H1 (cell line): Measurements from ENCODE around the gene RIGI. TPM values are rescaled to one million over a fixed set of nuclear protein-coding genes. Genes with fewer than 3 reads are reported as not detected.

Experiments
- CHD1 ChIP-seq: IDR thresholded peaks from 2 replicates; pipeline ENCODE4 v1.6.1; 2012; ENCODE audit warnings: low read depth, low read length, improper control_type of control experiment
- EP300 ChIP-seq, 2 experiments: IDR thresholded peaks; 1 replicate in 1 of 2; 2 replicates in 1 of 2; pipeline ENCODE4 v1.6.1; 2011 to 2012; ENCODE audit warnings: low read depth in 2 of 2, low read length in 2 of 2, mild to moderate bottlenecking in 2 of 2, borderline replicate concordance in 1 of 2, inconsistent platforms in 1 of 2, moderate library complexity in 1 of 2
- HDAC2 ChIP-seq, 2 experiments: fragments of 300-600 bp in 1 of 2; sonication (generic) in 1 of 2; IDR thresholded peaks; 2 replicates each; pipeline ENCODE4 v1.6.1; 2011 to 2012; ENCODE audit warnings: low read depth in 2 of 2, low read length in 2 of 2, mild to moderate bottlenecking in 2 of 2, moderate library complexity in 2 of 2, borderline replicate concordance in 1 of 2, inconsistent platforms in 1 of 2
- SUZ12 ChIP-seq: fragments of 200-600 bp; sonication (generic); IDR thresholded peaks from 2 replicates; pipeline ENCODE4 v1.6.1; 2012; ENCODE audit warnings: mild to moderate bottlenecking, inconsistent platforms, low read length, moderate library complexity, mixed read lengths
- polyA plus RNA-seq, 7 experiments: library from polyadenylated mRNA; depleted of rRNA in 3 of 7; stranded (reverse) in 5 of 7; unstranded in 2 of 7; fragments of >200 nt in 5 of 7; fragments of 200-250 nt in 2 of 7; gene quantifications; 1 replicate in 5 of 7; 2 replicates in 1 of 7; 4 replicates in 1 of 7; pipeline versions ENCODE4 v1.2.1 to v1.2.3, GENCODE V29; 2011 to 2013; ENCODE audit warnings: missing spikeins in 2 of 7, mixed read lengths in 2 of 7
- total RNA-seq: library from RNA; stranded (reverse); fragmentation: NEBNext Ultra II Directional; extraction: Animal tissue kit (Norgen Biotek cat#: 25700); gene quantifications from 2 replicates; pipeline ENCODE4 v1.2.1, GENCODE V29; 2021

The RIGI gene
- total and polyA plus RNA-seq, 2 of the 8 experiments (the other 6 are each of a cell fraction or from before 2014, with no cell fraction given), result 3.1 to 6.7 TPM

GRCh38 chr9:32487981-32488380, 38.0 kb downstream of the RIGI start (continued):
- TF ChIP-seq HDAC2 (IDR thresholded peaks at IDR 0.05; ENCODE audit: borderline replicate concordance in 1 of 2, low read depth in 2 of 2, low read length in 2 of 2), result no peak
- TF ChIP-seq EP300 (IDR thresholded peaks at IDR 0.05; ENCODE audit: borderline replicate concordance in 1 of 2, low read depth in 2 of 2, low read length in 2 of 2), result no peak
- no peak for TF ChIP-seq SUZ12
- TF ChIP-seq CHD1, result no peak
